Pulmonary artery endothelial cell (primary cell): Measurements from ENCODE around the gene DNER. TPM values are rescaled to one million over a fixed set of nuclear protein-coding genes. Genes with fewer than 3 reads are reported as not detected.
A peak's percentile ranks its signal among the peaks of the same experiment; 100 is the strongest.

Source experiments
- DNase-seq: peaks from one replicate; pipeline ENCODE4 v3.0.0-alpha.2; 2011; ENCODE audit warnings: low read depth, low spot score
- total RNA-seq: library from RNA; depleted of rRNA; stranded (reverse); fragments of >200 nt; gene quantifications from 2 replicates; pipeline ENCODE4 v1.2.3, GENCODE V29; 2014

DNER gene
- total RNA-seq, 1 donor from 2014 or later, result 0.07 TPM

- no peak for DNase-seq
Measured at GRCh38 chr2:229443546-229444268, 270.6 kb downstream of the DNER start.

DNA sequence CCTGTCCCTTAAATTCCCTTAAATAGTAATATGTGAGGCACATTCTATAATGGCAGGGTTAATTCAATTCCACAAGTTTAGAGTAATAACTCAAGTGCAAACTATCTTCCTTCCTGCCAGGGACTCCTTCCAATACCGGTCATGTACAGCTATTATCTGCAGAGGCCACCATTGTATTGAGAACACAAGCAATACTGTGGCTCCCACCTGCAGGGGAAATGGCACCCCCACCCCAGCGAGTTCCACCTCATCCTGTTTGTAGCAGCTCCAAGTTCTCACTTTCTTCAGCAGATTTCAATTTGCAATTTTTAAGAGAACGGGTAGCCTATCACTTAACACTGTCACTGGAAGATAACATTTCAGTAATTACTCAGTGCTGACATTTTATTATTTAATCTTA is 271.2 kb downstream of the DNER start:
- peak; percentile 3 for DNase-seq

GRCh38 chr2:229438430-229439159 is 275.8 kb downstream of the DNER start:
- DNase-seq, result no peak

DNA sequence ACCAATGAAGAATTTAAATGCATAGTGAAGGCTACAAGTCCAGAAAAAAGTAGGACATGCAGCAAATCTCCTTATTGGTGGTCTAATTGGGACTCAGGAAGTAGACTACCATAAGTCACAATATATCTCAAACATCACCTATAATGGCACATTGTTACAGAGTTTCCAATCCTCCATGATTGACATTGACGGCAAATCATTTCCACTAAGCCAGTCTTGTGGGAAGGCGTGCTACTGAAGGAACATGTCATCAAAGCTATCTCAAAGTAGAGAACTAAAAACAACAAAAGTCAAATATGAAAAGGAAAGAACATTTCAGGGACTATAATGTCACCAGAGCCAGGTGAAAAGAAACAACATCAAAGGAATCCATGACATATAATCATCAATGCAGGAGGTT is 276.9 kb downstream of the DNER start:
- no peak for DNase-seq

DNA sequence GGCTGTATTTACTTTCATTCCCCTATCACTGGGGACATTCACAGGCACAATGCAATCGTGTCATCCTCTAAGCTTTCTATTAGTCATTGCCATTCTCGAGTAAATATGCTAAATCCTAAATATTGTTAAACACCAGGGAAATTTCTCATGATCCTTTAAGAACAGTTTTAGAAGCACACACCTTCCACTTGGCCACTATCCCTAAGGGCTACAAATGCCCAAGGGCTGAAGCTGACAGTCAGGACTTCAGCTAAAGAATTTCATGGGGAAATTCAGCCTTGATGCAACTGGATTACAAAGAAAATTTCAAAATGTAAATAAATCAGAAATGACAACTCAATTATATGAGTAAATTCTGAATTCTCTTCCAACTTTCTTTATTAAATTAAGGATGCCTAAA is 280.2 kb downstream of the DNER start:
- DNase-seq, result no peak

- DNase-seq, result no peak
Measured at GRCh38 chr2:229433351-229433750, 281.0 kb downstream of the DNER start.

DNA sequence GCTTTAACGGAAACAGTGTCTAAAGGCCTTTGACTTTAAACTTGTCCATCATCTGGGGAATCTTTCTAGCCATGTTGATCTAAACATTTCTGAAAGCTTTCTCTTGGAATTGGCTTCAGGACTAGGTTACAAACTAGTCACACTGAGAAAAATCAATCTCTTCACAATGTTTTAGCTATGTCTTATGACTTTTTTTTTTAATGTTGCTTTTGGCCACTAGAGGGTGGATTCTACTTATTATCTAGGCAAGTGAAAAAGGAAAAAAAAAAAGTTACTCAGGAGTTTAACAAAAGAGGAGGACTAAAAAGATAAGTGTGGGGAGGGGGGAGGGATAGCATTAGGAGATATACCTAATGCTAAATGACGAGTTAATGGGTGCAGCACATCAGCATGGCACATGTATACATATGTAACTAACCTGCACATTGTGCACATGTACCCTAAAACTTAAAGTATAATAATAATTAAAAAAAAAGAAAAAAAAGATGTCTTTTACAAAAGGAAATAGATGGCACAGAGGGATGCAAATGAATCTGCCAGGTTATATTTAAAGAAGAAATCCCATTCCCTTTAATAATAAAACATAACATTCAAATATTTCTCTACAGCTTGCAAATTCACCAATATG is 282.9 kb downstream of the DNER start:
- DNase-seq, result no peak

DNA sequence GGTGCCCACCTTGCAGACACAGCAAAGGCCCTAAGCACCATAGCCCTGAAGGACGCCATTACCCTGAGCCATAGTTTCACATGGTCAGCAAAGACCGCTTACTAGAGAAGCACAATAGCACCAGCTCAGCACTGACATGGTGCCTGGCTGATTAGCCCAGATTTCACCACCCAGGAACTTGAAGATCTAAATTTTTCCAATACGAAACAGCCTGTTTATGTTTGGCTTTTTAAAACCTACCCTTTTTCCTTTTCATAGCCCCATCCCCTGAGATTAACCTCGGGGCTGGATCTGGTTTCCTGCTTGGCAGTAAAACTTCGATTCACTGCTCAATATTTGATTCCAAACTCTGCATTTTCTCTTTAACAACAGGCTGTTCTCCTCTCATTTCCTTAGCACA is 284.8 kb downstream of the DNER start:
- no peak for DNase-seq

DNA sequence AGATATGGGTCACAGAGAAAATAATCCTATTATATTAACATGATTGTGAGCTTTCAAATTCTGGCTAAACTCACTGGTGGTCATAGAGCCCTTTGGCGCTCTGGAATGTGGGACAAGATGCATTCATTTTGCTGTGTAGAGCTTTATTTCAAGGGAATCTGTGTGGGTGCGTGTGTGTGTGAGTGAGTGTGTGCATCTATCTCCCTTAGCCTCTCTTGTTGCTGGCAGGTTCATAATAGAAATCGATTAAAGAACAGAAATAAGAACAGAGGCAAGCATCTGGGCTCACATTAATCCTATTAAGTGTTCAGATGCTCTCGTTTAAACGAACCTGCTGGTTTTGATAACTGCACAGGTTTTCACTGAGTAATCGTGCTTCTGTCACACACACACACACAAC is 287.9 kb downstream of the DNER start:
- DNase-seq, result no peak

DNA sequence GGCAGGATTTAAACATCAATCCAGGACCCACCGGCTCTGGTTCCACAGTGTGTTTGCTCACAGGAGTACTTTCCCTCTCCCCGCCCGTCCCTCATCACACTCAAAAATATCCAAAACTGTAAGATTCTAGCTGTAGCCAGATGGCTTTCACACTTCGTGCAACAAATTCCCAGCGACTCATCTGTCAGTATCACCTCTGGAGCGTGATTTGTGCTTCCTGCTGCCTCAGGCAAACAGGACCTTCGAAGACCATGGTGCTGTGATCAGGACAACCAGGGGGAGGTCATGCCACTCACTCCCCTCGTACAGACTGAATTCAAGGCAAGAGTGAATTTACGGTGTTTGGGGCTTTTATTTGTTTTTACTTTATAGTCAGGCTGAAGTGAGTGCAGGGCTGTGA is 288.8 kb downstream of the DNER start:
- DNase-seq, result no peak

- DNase-seq, result no peak
Measured at GRCh38 chr2:229422063-229422462, 292.3 kb downstream of the DNER start.

- DNase-seq, result no peak
Measured at GRCh38 chr2:229419158-229419557, 295.2 kb downstream of the DNER start.

DNA sequence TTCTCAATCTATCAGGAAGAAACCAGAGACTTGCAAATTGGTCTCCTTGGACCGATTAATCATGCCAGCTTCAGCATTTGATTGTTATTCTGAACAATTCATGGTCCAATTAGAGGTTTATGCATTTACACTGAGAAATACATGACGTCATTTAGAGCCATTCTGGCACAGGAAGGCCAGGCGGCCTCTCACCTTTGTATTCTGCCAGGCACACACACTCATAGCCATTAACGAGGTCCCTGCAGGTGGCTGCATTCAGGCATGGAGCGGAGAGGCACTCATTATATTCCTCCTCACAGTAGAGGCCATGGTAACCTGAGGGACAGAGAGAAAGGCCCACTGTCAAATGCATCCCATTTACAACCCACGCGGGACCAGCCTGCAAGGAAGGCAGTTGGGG is 296.4 kb downstream of the DNER start:
- no peak for DNase-seq

- no peak for DNase-seq
Measured at GRCh38 chr2:229417176-229417575, 297.2 kb downstream of the DNER start.

GRCh38 chr2:229416116-229416694 is 298.1 kb downstream of the DNER start:
- DNase-seq, result no peak

DNA sequence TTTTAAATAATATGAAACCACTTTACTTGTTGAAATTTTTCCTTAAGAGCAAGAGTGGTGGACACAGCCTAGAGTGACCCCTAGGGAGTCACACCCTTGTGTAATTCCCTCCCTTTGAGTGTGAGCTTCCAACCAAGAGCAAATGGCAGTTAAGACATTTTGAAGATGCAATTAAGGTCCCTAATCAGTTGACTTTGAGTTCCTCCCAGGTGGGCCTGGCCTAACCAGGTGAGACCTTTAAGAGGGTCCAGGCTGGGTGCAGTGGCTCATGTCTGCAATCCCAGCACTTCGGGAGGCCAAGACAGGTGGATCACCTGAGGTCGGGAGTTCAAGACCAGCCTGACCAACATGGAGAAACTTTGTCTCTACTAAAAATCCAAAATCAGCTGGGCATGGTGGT is 299.7 kb downstream of the DNER start:
- no peak for DNase-seq

- no peak for DNase-seq
Measured at GRCh38 chr2:229412686-229413085, 301.7 kb downstream of the DNER start.

- DNase-seq, result no peak
Measured at GRCh38 chr2:229410946-229411345, 303.4 kb downstream of the DNER start.

- DNase-seq, result no peak
Measured at GRCh38 chr2:229410264-229410663, 304.1 kb downstream of the DNER start.

GRCh38 chr2:229409751-229410181 is 304.6 kb downstream of the DNER start:
- no peak for DNase-seq

DNA sequence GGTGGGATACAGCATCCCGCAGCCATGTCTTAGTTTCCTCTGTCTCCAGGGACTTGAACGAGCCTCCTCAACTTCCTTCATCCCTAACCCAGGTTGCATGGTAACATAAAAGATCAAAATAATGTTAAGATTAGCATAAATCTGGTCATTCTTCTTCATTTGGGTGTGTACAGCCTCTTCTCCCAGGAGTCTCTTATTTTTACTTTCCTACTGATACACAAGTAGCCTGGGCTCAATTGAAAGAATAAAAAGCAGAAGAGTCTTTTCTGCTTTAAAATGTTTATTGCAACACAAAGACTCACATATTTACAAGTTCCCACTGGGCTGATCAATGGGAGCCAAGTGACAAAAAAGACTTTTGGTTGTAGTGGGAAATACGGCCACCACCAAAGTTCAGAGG is 305.4 kb downstream of the DNER start:
- DNase-seq, result no peak

GRCh38 chr2:229408356-229408755 is 306.0 kb downstream of the DNER start:
- DNase-seq, result peak; percentile 44
